ENCODE data around the gene POLE2. TPM values are rescaled to one million over a fixed set of nuclear protein-coding genes. Genes with fewer than 3 reads are reported as not detected.
"Not testable (repeated sequence)": the region's sequence is repeated elsewhere in the genome, so short reads cannot be mapped to it uniquely, and the experiment has no call there.

POLE2 gene
- polyA plus RNA-seq, 2 donors, result 7.0 to 8.0 TPM

- Histone ChIP-seq H3K4me1 (ENCODE audit: control insufficient read depth in 2 of 2, insufficient read depth in 2 of 2, low read length in 1 of 2) (peaks cover 0 to 8% of the 10 kb centered on the region in 2 donors), H3K27me3 (ENCODE audit: control insufficient read depth in 1 of 2, insufficient read depth in 2 of 2, low read length in 2 of 2) (no peaks in the 10 kb centered on the region), H3K9me3 (ENCODE audit: control insufficient read depth in 2 of 2, insufficient read depth in 1 of 2, low read depth in 1 of 2, low read length in 1 of 2) (no peaks in the 10 kb centered on the region), H3K4me3 (ENCODE audit: low read depth in 1 of 2, low read length in 2 of 2) (peak within 1 kb of the TSS; percentile 84 to 94), H3K27ac (ENCODE audit: low read depth in 2 of 2, low read length in 1 of 2) (peak within 1 kb of the TSS; percentile 92 to 100), H3K36me3 (ENCODE audit: control insufficient read depth in 2 of 2, insufficient read depth in 2 of 2, low read length in 1 of 2) (no peaks in the 10 kb centered on the region)
- WGBS, 2 donors, result 0% methylated on average over 85 of the region's 85 CpGs
Observed at GRCh38 chr14:49620182-49621113, 67.6 kb downstream of the POLE2 start, which contains the start of the genes MGAT2 and RPL36AL. Gene MGAT2 (plus strand): TSS chr14:49620799. CDS start chr14:49621269, 470 bp downstream. Gene RPL36AL (minus strand): TSS chr14:49620626. CDS start chr14:49619104, 1,522 bp downstream.

GRCh38 chr14:49619730-49620129 lies 68.3 kb downstream of the POLE2 start:
- no peaks in the 10 kb centered on the region for H3K27me3 ChIP-seq (ENCODE audit: control insufficient read depth in 1 of 2, insufficient read depth in 2 of 2, low read length in 2 of 2)
- no peaks in the 10 kb centered on the region for H3K36me3 ChIP-seq (ENCODE audit: control insufficient read depth in 2 of 2, insufficient read depth in 2 of 2, low read length in 1 of 2)
- H3K9me3 ChIP-seq (ENCODE audit: control insufficient read depth in 2 of 2, insufficient read depth in 1 of 2, low read depth in 1 of 2, low read length in 1 of 2), result no peaks in the 10 kb centered on the region
- H3K27ac ChIP-seq (ENCODE audit: low read depth in 2 of 2, low read length in 1 of 2), result peak overlapping the region; percentile 92 to 100
- H3K4me1 ChIP-seq (ENCODE audit: control insufficient read depth in 2 of 2, insufficient read depth in 2 of 2, low read length in 1 of 2), result peaks cover 0 to 8% of the 10 kb centered on the region in 2 donors
- WGBS, 2 donors, result 1% methylated on average over 11 of the region's 11 CpGs
- H3K4me3 ChIP-seq (ENCODE audit: low read depth in 1 of 2, low read length in 2 of 2), result peak overlapping the region; percentile 84 to 94

GRCh38 chr14:49619273-49619672 lies 68.7 kb downstream of the POLE2 start:
- H3K9me3 ChIP-seq (ENCODE audit: control insufficient read depth in 2 of 2, insufficient read depth in 1 of 2, low read depth in 1 of 2, low read length in 1 of 2); H3K27ac ChIP-seq (ENCODE audit: low read depth in 2 of 2, low read length in 1 of 2); H3K27me3 ChIP-seq (ENCODE audit: control insufficient read depth in 1 of 2, insufficient read depth in 2 of 2, low read length in 2 of 2); H3K36me3 ChIP-seq (ENCODE audit: control insufficient read depth in 2 of 2, insufficient read depth in 2 of 2, low read length in 1 of 2); H3K4me1 ChIP-seq (ENCODE audit: control insufficient read depth in 2 of 2, insufficient read depth in 2 of 2, low read length in 1 of 2): not testable (repeated sequence)
- WGBS, 2 donors, result 49 to 67% methylated on average over 19 of the region's 19 CpGs
- peak overlapping the region; percentile 84 to 94 for H3K4me3 ChIP-seq (ENCODE audit: low read depth in 1 of 2, low read length in 2 of 2)

- no peaks in the 10 kb centered on the region for H3K27me3 ChIP-seq (ENCODE audit: control insufficient read depth in 1 of 2, insufficient read depth in 2 of 2, low read length in 2 of 2)
- H3K36me3 ChIP-seq (ENCODE audit: control insufficient read depth in 2 of 2, insufficient read depth in 2 of 2, low read length in 1 of 2), result no peaks in the 10 kb centered on the region
- no peaks in the 10 kb centered on the region for H3K9me3 ChIP-seq (ENCODE audit: control insufficient read depth in 2 of 2, insufficient read depth in 1 of 2, low read depth in 1 of 2, low read length in 1 of 2)
- H3K4me1 ChIP-seq (ENCODE audit: control insufficient read depth in 2 of 2, insufficient read depth in 2 of 2, low read length in 1 of 2), result peaks cover 0 to 8% of the 10 kb centered on the region in 2 donors
- H3K27ac ChIP-seq (ENCODE audit: low read depth in 2 of 2, low read length in 1 of 2), result no peak overlapping the region
- WGBS, 2 donors, result 87 to 91% methylated on average over 6 of the region's 6 CpGs
- no peak overlapping the region for H3K4me3 ChIP-seq (ENCODE audit: low read depth in 1 of 2, low read length in 2 of 2)
Observed at GRCh38 chr14:49617852-49618519, 70.0 kb downstream of the POLE2 start.

DNA sequence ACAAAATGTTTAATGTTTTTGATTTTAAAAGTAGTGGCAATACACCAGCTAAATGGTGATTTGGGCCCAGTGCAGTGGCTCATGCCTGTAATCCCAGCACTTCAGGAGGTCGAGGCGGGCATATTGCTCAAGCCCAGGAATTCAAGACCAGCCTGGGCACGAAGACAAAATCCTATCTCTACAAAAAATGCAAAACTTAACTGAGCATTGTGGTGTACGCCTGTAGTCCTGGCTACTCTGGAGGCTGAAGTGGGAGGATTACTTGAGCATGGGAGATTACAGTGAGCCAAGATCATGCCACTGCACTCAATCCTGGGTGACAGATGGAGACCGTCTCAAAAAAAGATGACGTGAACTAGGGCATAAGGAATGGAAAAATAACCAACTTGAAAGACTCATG lies 72.2 kb downstream of the POLE2 start:
- Histone ChIP-seq H3K27me3 (ENCODE audit: control insufficient read depth in 1 of 2, insufficient read depth in 2 of 2, low read length in 2 of 2) (no peaks in the 10 kb centered on the region), H3K9me3 (ENCODE audit: control insufficient read depth in 2 of 2, insufficient read depth in 1 of 2, low read depth in 1 of 2, low read length in 1 of 2) (no peaks in the 10 kb centered on the region), H3K4me1 (ENCODE audit: control insufficient read depth in 2 of 2, insufficient read depth in 2 of 2, low read length in 1 of 2) (no peaks in the 10 kb centered on the region), H3K36me3 (ENCODE audit: control insufficient read depth in 2 of 2, insufficient read depth in 2 of 2, low read length in 1 of 2) (no peaks in the 10 kb centered on the region), H3K27ac (ENCODE audit: low read depth in 2 of 2, low read length in 1 of 2) (no peak overlapping the region), H3K4me3 (ENCODE audit: low read depth in 1 of 2, low read length in 2 of 2) (no peak overlapping the region)
- 76 to 82% methylated on average over 6 of the region's 6 CpGs for WGBS, 2 donors

DNA sequence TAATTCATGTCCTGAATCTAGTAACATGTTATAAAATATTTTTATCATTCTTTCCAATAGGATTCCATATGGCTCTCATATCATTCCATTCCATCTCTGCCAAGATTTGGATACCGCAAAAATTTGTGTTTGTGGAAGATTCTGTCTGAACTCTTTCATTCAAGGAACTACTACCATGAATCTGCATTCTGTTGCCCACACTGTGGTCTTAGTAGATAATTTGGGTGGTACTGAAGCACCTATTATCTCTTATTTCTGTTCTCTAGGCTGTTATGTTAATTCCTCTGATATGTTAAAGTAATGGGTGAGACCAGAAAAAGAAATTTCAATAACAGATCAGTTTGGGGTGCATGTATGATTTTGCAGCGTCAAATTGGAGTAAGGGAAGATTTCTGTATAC lies 73.8 kb downstream of the POLE2 start:
- 94 to 97% methylated on average over 2 of the region's 2 CpGs for WGBS, 2 donors
- H3K4me1 ChIP-seq (ENCODE audit: control insufficient read depth in 2 of 2, insufficient read depth in 2 of 2, low read length in 1 of 2), result no peaks in the 10 kb centered on the region
- no peaks in the 10 kb centered on the region for H3K36me3 ChIP-seq (ENCODE audit: control insufficient read depth in 2 of 2, insufficient read depth in 2 of 2, low read length in 1 of 2)
- H3K27ac ChIP-seq (ENCODE audit: low read depth in 2 of 2, low read length in 1 of 2), result no peak overlapping the region
- H3K4me3 ChIP-seq (ENCODE audit: low read depth in 1 of 2, low read length in 2 of 2), result no peak overlapping the region
- no peaks in the 10 kb centered on the region for H3K27me3 ChIP-seq (ENCODE audit: control insufficient read depth in 1 of 2, insufficient read depth in 2 of 2, low read length in 2 of 2)
- H3K9me3 ChIP-seq (ENCODE audit: control insufficient read depth in 2 of 2, insufficient read depth in 1 of 2, low read depth in 1 of 2, low read length in 1 of 2), result no peaks in the 10 kb centered on the region

- 91 to 93% methylated on average over 8 of the region's 8 CpGs for WGBS, 2 donors
- H3K27me3 ChIP-seq (ENCODE audit: control insufficient read depth in 1 of 2, insufficient read depth in 2 of 2, low read length in 2 of 2), result no peaks in the 10 kb centered on the region
- no peaks in the 10 kb centered on the region for H3K4me1 ChIP-seq (ENCODE audit: control insufficient read depth in 2 of 2, insufficient read depth in 2 of 2, low read length in 1 of 2)
- H3K36me3 ChIP-seq (ENCODE audit: control insufficient read depth in 2 of 2, insufficient read depth in 2 of 2, low read length in 1 of 2), result no peaks in the 10 kb centered on the region
- H3K27ac ChIP-seq (ENCODE audit: low read depth in 2 of 2, low read length in 1 of 2), result no peak overlapping the region
- H3K4me3 ChIP-seq (ENCODE audit: low read depth in 1 of 2, low read length in 2 of 2), result no peak overlapping the region
- H3K9me3 ChIP-seq (ENCODE audit: control insufficient read depth in 2 of 2, insufficient read depth in 1 of 2, low read depth in 1 of 2, low read length in 1 of 2), result no peaks in the 10 kb centered on the region
Observed at GRCh38 chr14:49612671-49613070, 75.3 kb downstream of the POLE2 start.

GRCh38 chr14:49612251-49612650 lies 75.8 kb downstream of the POLE2 start:
- 89 to 91% methylated on average over 4 of the region's 4 CpGs for WGBS, 2 donors
- Histone ChIP-seq H3K4me1 (ENCODE audit: control insufficient read depth in 2 of 2, insufficient read depth in 2 of 2, low read length in 1 of 2) (no peaks in the 10 kb centered on the region), H3K36me3 (ENCODE audit: control insufficient read depth in 2 of 2, insufficient read depth in 2 of 2, low read length in 1 of 2) (no peaks in the 10 kb centered on the region)

GRCh38 chr14:49607583-49607982 lies 80.4 kb downstream of the POLE2 start:
- H3K4me1 ChIP-seq (ENCODE audit: control insufficient read depth in 2 of 2, insufficient read depth in 2 of 2, low read length in 1 of 2), result no peaks in the 10 kb centered on the region
- H3K4me3 ChIP-seq (ENCODE audit: low read depth in 1 of 2, low read length in 2 of 2), result no peak overlapping the region
- peaks cover 0 to 3% of the 10 kb centered on the region in 2 donors for H3K36me3 ChIP-seq (ENCODE audit: control insufficient read depth in 2 of 2, insufficient read depth in 2 of 2, low read length in 1 of 2)
- H3K27me3 ChIP-seq (ENCODE audit: control insufficient read depth in 1 of 2, insufficient read depth in 2 of 2, low read length in 2 of 2), result no peaks in the 10 kb centered on the region
- H3K9me3 ChIP-seq (ENCODE audit: control insufficient read depth in 2 of 2, insufficient read depth in 1 of 2, low read depth in 1 of 2, low read length in 1 of 2), result no peaks in the 10 kb centered on the region
- 86 to 87% methylated on average over 6 of the region's 6 CpGs for WGBS, 2 donors
- no peak overlapping the region for H3K27ac ChIP-seq (ENCODE audit: low read depth in 2 of 2, low read length in 1 of 2)

More at GRCh38 chr14:49612251-49612650, 75.8 kb downstream of the POLE2 start:
- H3K9me3 ChIP-seq (ENCODE audit: control insufficient read depth in 2 of 2, insufficient read depth in 1 of 2, low read depth in 1 of 2, low read length in 1 of 2), result no peaks in the 10 kb centered on the region
- H3K27me3 ChIP-seq (ENCODE audit: control insufficient read depth in 1 of 2, insufficient read depth in 2 of 2, low read length in 2 of 2), result no peaks in the 10 kb centered on the region
- H3K27ac ChIP-seq (ENCODE audit: low read depth in 2 of 2, low read length in 1 of 2), result no peak overlapping the region
- no peak overlapping the region for H3K4me3 ChIP-seq (ENCODE audit: low read depth in 1 of 2, low read length in 2 of 2)

All from esophagus (tissue), 2 donors.